Measurements from ENCODE around the gene ZYX. TPM values are rescaled to one million over a fixed set of nuclear protein-coding genes. Genes with fewer than 3 reads are reported as not detected.
"Not testable (repeated sequence)": the region's sequence is repeated elsewhere in the genome, so short reads cannot be mapped to it uniquely, and the experiment has no call there.

The ZYX gene
- polyA plus RNA-seq, 1 donor: 104 TPM

- WGBS (ENCODE audit: insufficient coverage, low lambda C conversion rate): 100% methylated on average over 1 of the region's 16 CpGs
Measured at GRCh38 chr7:143397710-143398530, 16.8 kb downstream of the ZYX start.

GRCh38 chr7:143398616-143399015 is 17.5 kb downstream of the ZYX start:
- H3K27ac ChIP-seq (ENCODE audit: low read length): no peak overlapping the region
- H3K4me3 ChIP-seq (ENCODE audit: low read length): no peak overlapping the region
- WGBS (ENCODE audit: insufficient coverage, low lambda C conversion rate): no CpG with 5 or more reads among the region's 14 CpGs
- DNase-seq: no peak
- H3K27me3 ChIP-seq (ENCODE audit: control insufficient read depth, insufficient read depth, low read length): no peaks in the 10 kb centered on the region
- H3K9me3 ChIP-seq (ENCODE audit: control insufficient read depth, low read depth, low read length): no peaks in the 10 kb centered on the region
- peaks cover 45% of the 10 kb centered on the region for H3K36me3 ChIP-seq (ENCODE audit: control insufficient read depth, insufficient read depth, low read length)
- H3K4me1 ChIP-seq (ENCODE audit: control insufficient read depth, insufficient read depth, low read length): peaks cover 27% of the 10 kb centered on the region

More at GRCh38 chr7:143397710-143398530, 16.8 kb downstream of the ZYX start:
- Histone ChIP-seq H3K27ac (ENCODE audit: low read length) (no peak overlapping the region), H3K36me3 (ENCODE audit: control insufficient read depth, insufficient read depth, low read length) (peaks cover 47% of the 10 kb centered on the region), H3K27me3 (ENCODE audit: control insufficient read depth, insufficient read depth, low read length) (no peaks in the 10 kb centered on the region), H3K4me3 (ENCODE audit: low read length) (no peak overlapping the region), H3K9me3 (ENCODE audit: control insufficient read depth, low read depth, low read length) (no peaks in the 10 kb centered on the region), H3K4me1 (ENCODE audit: control insufficient read depth, insufficient read depth, low read length) (peaks cover 34% of the 10 kb centered on the region)
- DNase-seq: no peak

- no peak overlapping the region for H3K27ac ChIP-seq (ENCODE audit: low read length)
- peaks cover 22% of the 10 kb centered on the region for H3K4me1 ChIP-seq (ENCODE audit: control insufficient read depth, insufficient read depth, low read length)
- no peak overlapping the region for H3K4me3 ChIP-seq (ENCODE audit: low read length)
- H3K9me3 ChIP-seq (ENCODE audit: control insufficient read depth, low read depth, low read length): no peaks in the 10 kb centered on the region
- WGBS (ENCODE audit: insufficient coverage, low lambda C conversion rate): no CpG with 5 or more reads among the region's 8 CpGs
- H3K27me3 ChIP-seq (ENCODE audit: control insufficient read depth, insufficient read depth, low read length): no peaks in the 10 kb centered on the region
- DNase-seq: no peak
- H3K36me3 ChIP-seq (ENCODE audit: control insufficient read depth, insufficient read depth, low read length): peaks cover 44% of the 10 kb centered on the region
Measured at GRCh38 chr7:143399151-143399550, 18.0 kb downstream of the ZYX start.

GRCh38 chr7:143399642-143400041 is 18.5 kb downstream of the ZYX start:
- DNase-seq: no peak

GRCh38 chr7:143401265-143401664 is 20.1 kb downstream of the ZYX start:
- Histone ChIP-seq H3K9me3 (ENCODE audit: control insufficient read depth, low read depth, low read length) (no peaks in the 10 kb centered on the region), H3K4me3 (ENCODE audit: low read length) (no peak overlapping the region), H3K27me3 (ENCODE audit: control insufficient read depth, insufficient read depth, low read length) (no peaks in the 10 kb centered on the region), H3K36me3 (ENCODE audit: control insufficient read depth, insufficient read depth, low read length) (peaks cover 32% of the 10 kb centered on the region), H3K27ac (ENCODE audit: low read length) (no peak overlapping the region), H3K4me1 (ENCODE audit: control insufficient read depth, insufficient read depth, low read length) (peaks cover 19% of the 10 kb centered on the region)
- WGBS (ENCODE audit: insufficient coverage, low lambda C conversion rate): no CpG with 5 or more reads among the region's 12 CpGs
- DNase-seq: no peak

More at GRCh38 chr7:143399642-143400041, 18.5 kb downstream of the ZYX start:
- Histone ChIP-seq H3K9me3 (ENCODE audit: control insufficient read depth, low read depth, low read length) (no peaks in the 10 kb centered on the region), H3K27ac (ENCODE audit: low read length) (no peak overlapping the region), H3K4me1 (ENCODE audit: control insufficient read depth, insufficient read depth, low read length) (peaks cover 21% of the 10 kb centered on the region), H3K4me3 (ENCODE audit: low read length) (no peak overlapping the region), H3K27me3 (ENCODE audit: control insufficient read depth, insufficient read depth, low read length) (no peaks in the 10 kb centered on the region), H3K36me3 (ENCODE audit: control insufficient read depth, insufficient read depth, low read length) (peaks cover 41% of the 10 kb centered on the region)
- no CpG with 5 or more reads among the region's 20 CpGs for WGBS (ENCODE audit: insufficient coverage, low lambda C conversion rate)

- H3K4me1 ChIP-seq (ENCODE audit: control insufficient read depth, insufficient read depth, low read length): peaks cover 27% of the 10 kb centered on the region
- 100% methylated on average over 1 of the region's 4 CpGs for WGBS (ENCODE audit: insufficient coverage, low lambda C conversion rate)
- DNase-seq; H3K27ac ChIP-seq (ENCODE audit: low read length); H3K4me3 ChIP-seq (ENCODE audit: low read length); H3K27me3 ChIP-seq (ENCODE audit: control insufficient read depth, insufficient read depth, low read length); H3K9me3 ChIP-seq (ENCODE audit: control insufficient read depth, low read depth, low read length): not testable (repeated sequence)
- H3K36me3 ChIP-seq (ENCODE audit: control insufficient read depth, insufficient read depth, low read length): peaks cover 25% of the 10 kb centered on the region
Measured at GRCh38 chr7:143402233-143402632, 21.1 kb downstream of the ZYX start.

- no peak overlapping the region for H3K27ac ChIP-seq (ENCODE audit: low read length)
- WGBS (ENCODE audit: insufficient coverage, low lambda C conversion rate): 80% methylated on average over 1 of the region's 9 CpGs
- peaks cover 39% of the 10 kb centered on the region for H3K4me1 ChIP-seq (ENCODE audit: control insufficient read depth, insufficient read depth, low read length)
- no peaks in the 10 kb centered on the region for H3K9me3 ChIP-seq (ENCODE audit: control insufficient read depth, low read depth, low read length)
- no peaks in the 10 kb centered on the region for H3K27me3 ChIP-seq (ENCODE audit: control insufficient read depth, insufficient read depth, low read length)
- H3K36me3 ChIP-seq (ENCODE audit: control insufficient read depth, insufficient read depth, low read length): peaks cover 6% of the 10 kb centered on the region
- peak in 1 of 2 donors; percentile 60 for DNase-seq
- H3K4me3 ChIP-seq (ENCODE audit: low read length): no peak overlapping the region
Measured at GRCh38 chr7:143405173-143406001, 24.2 kb downstream of the ZYX start.

GRCh38 chr7:143406002-143406357 is 24.8 kb downstream of the ZYX start:
- WGBS (ENCODE audit: insufficient coverage, low lambda C conversion rate): no CpG with 5 or more reads among the region's 3 CpGs
- Histone ChIP-seq H3K27me3 (ENCODE audit: control insufficient read depth, insufficient read depth, low read length) (no peaks in the 10 kb centered on the region), H3K36me3 (ENCODE audit: control insufficient read depth, insufficient read depth, low read length) (peaks cover 4% of the 10 kb centered on the region), H3K4me1 (ENCODE audit: control insufficient read depth, insufficient read depth, low read length) (peaks cover 39% of the 10 kb centered on the region), H3K27ac (ENCODE audit: low read length) (no peak overlapping the region), H3K9me3 (ENCODE audit: control insufficient read depth, low read depth, low read length) (no peaks in the 10 kb centered on the region), H3K4me3 (ENCODE audit: low read length) (no peak overlapping the region)
- DNase-seq: peak in 1 of 2 donors; percentile 61

- H3K4me1 ChIP-seq (ENCODE audit: control insufficient read depth, insufficient read depth, low read length): peaks cover 39% of the 10 kb centered on the region
- peak in 1 of 2 donors; percentile 52 for DNase-seq
- H3K9me3 ChIP-seq (ENCODE audit: control insufficient read depth, low read depth, low read length): no peaks in the 10 kb centered on the region
- H3K4me3 ChIP-seq (ENCODE audit: low read length): peak overlapping the region; percentile 58
- WGBS (ENCODE audit: insufficient coverage, low lambda C conversion rate): 60% methylated on average over 1 of the region's 13 CpGs
- H3K27me3 ChIP-seq (ENCODE audit: control insufficient read depth, insufficient read depth, low read length): no peaks in the 10 kb centered on the region
- H3K36me3 ChIP-seq (ENCODE audit: control insufficient read depth, insufficient read depth, low read length): no peaks in the 10 kb centered on the region
- H3K27ac ChIP-seq (ENCODE audit: low read length): peak overlapping the region; percentile 37
Measured at GRCh38 chr7:143407287-143408251, 26.4 kb downstream of the ZYX start.
